ENCODE data around the gene SRSF5.

The SRSF5 gene

GRCh38 chr14:69770559-69770958 is 3.6 kb downstream of the SRSF5 start:
- DNase-seq (ENCODE audit: low spot score): no peak

GRCh38 chr14:69771136-69771535 is 4.2 kb downstream of the SRSF5 start:
- no peak for DNase-seq (ENCODE audit: low spot score)

GRCh38 chr14:69772082-69773017 is 5.4 kb downstream of the SRSF5 start:
- DNase-seq (ENCODE audit: low spot score): no peak

- no peak for DNase-seq (ENCODE audit: low spot score)
Observed at GRCh38 chr14:69773571-69774276, 6.8 kb downstream of the SRSF5 start.

- DNase-seq (ENCODE audit: low spot score): no peak
Observed at GRCh38 chr14:69775012-69775411, 8.1 kb downstream of the SRSF5 start.

- no peak for DNase-seq (ENCODE audit: low spot score)
Observed at GRCh38 chr14:69776875-69777453, 10.0 kb downstream of the SRSF5 start.

GRCh38 chr14:69779088-69779487 is 12.1 kb downstream of the SRSF5 start:
- no peak for DNase-seq (ENCODE audit: low spot score)

- no peak for DNase-seq (ENCODE audit: low spot score)
Observed at GRCh38 chr14:69780092-69780491, 13.2 kb downstream of the SRSF5 start.

- DNase-seq (ENCODE audit: low spot score): no peak
Observed at GRCh38 chr14:69780952-69781351, 14.0 kb downstream of the SRSF5 start.

GRCh38 chr14:69784942-69785341 is 18.0 kb downstream of the SRSF5 start:
- no peak for DNase-seq (ENCODE audit: low spot score)

- DNase-seq (ENCODE audit: low spot score): no peak
Observed at GRCh38 chr14:69786603-69787002, 19.7 kb downstream of the SRSF5 start.

GRCh38 chr14:69789118-69789640 is 22.2 kb downstream of the SRSF5 start:
- no peak for DNase-seq (ENCODE audit: low spot score)

- no peak for DNase-seq (ENCODE audit: low spot score)
Observed at GRCh38 chr14:69792887-69793421, 26.0 kb downstream of the SRSF5 start.

- DNase-seq (ENCODE audit: low spot score): no peak
Observed at GRCh38 chr14:69794791-69795190, 27.8 kb downstream of the SRSF5 start.

- DNase-seq (ENCODE audit: low spot score): no peak
Observed at GRCh38 chr14:69795691-69796090, 28.7 kb downstream of the SRSF5 start.

GRCh38 chr14:69796797-69797500 is 30.0 kb downstream of the SRSF5 start, which contains the start of gene SLC10A1:
TSS of gene SLC10A1 (minus strand) at chr14:69797241. CDS start at chr14:69797155, 86 bp downstream.
- DNase-seq (ENCODE audit: low spot score): no peak

GRCh38 chr14:69797573-69798338 is 30.8 kb downstream of the SRSF5 start:
- no peak for DNase-seq (ENCODE audit: low spot score)

- DNase-seq (ENCODE audit: low spot score): no peak
Observed at GRCh38 chr14:69798339-69798735, 31.4 kb downstream of the SRSF5 start.

GRCh38 chr14:69803753-69804152 is 36.8 kb downstream of the SRSF5 start:
- no peak for DNase-seq (ENCODE audit: low spot score)

GRCh38 chr14:69804902-69805301 is 38.0 kb downstream of the SRSF5 start:
- DNase-seq (ENCODE audit: low spot score): no peak

GRCh38 chr14:69807192-69807591 is 40.2 kb downstream of the SRSF5 start:
- DNase-seq (ENCODE audit: low spot score): no peak
